HEK293 (cell line): ENCODE measurements around the gene VWC2L.

Source experiments
- CTCF ChIA-PET: fragments of 350-600 bp; formaldehyde crosslinking; extraction: SDS; loops from one replicate; lab custom pipeline; 2021; ENCODE audit warnings: antibody characterized with exemption; lab: Yijun Ruan, JAX
- POLR2A ChIA-PET: fragments of 300-600 bp; formaldehyde crosslinking; extraction: SDS; loops from one replicate; lab custom pipeline; 2020; ENCODE audit warnings: antibody characterized with exemption, inconsistent platforms; lab: Yijun Ruan, JAX
- H3K27ac ChIP-seq: fragments of 200-500 bp; sonication (Bioruptor generic); 2 replicates; pipeline ENCODE4 v1.5.1; 2014; ENCODE audit warnings: low read depth, low read length, control low read depth, inconsistent platforms; ENCODE audit errors: extremely low read depth
- H3K36me3 ChIP-seq, 2 experiments: fragments of 200-500 bp in 1 of 2; sonication (Bioruptor generic) in 1 of 2; 1 replicate in 1 of 2; 2 replicates in 1 of 2; pipeline ENCODE4 v1.5.1; 2014 to 2017; ENCODE audit warnings: inconsistent platforms in 2 of 2, low read length in 2 of 2; ENCODE audit not compliant: control insufficient read depth in 2 of 2, insufficient read depth in 1 of 2
- H3K4me1 ChIP-seq: fragments of 200-500 bp; sonication (Bioruptor generic); 2 replicates; pipeline ENCODE4 v1.5.1; 2014; ENCODE audit warnings: mild to moderate bottlenecking, low read length, inconsistent platforms; ENCODE audit not compliant: control insufficient read depth, insufficient read depth
- H3K4me3 ChIP-seq: 2 replicates; pipeline ENCODE4 v1.5.1; 2011; ENCODE audit warnings: low read depth, mild to moderate bottlenecking, control low read depth, low read length, moderate library complexity
- H3K9me3 ChIP-seq: fragments of 200-500 bp; sonication (Bioruptor generic); 2 replicates; pipeline ENCODE4 v1.5.1; 2014; ENCODE audit warnings: low read depth, low read length, inconsistent platforms; ENCODE audit not compliant: control insufficient read depth, insufficient read depth
- BCL11B ChIP-seq: fragments of 450-650 bp; formaldehyde crosslinking; IDR thresholded peaks from 2 replicates; pipeline ENCODE4 v1.5.1; 2016; ENCODE audit warnings: low read depth, missing biosample characterization, missing genetic modification characterization
- KLF1 ChIP-seq: fragments of 450-650 bp; formaldehyde crosslinking; IDR thresholded peaks from 2 replicates; pipeline ENCODE4 v1.5.1; 2016; ENCODE audit warnings: missing biosample characterization, missing genetic modification characterization
- OVOL3 ChIP-seq: fragments of 450-650 bp; formaldehyde crosslinking; IDR thresholded peaks from 2 replicates; pipeline ENCODE4 v1.5.1; 2016; ENCODE audit warnings: missing biosample characterization, missing genetic modification characterization
- RBAK ChIP-seq: fragments of 450-650 bp; formaldehyde crosslinking; IDR thresholded peaks from 2 replicates; pipeline ENCODE4 v1.5.1; 2016; ENCODE audit warnings: missing biosample characterization, missing genetic modification characterization
- TRIM28 ChIP-seq: IDR thresholded peaks from 2 replicates; pipeline ENCODE4 v1.6.1; 2011; ENCODE audit warnings: low read length, control low read depth, borderline replicate concordance
- ZFHX2 ChIP-seq: fragments of 450-650 bp; formaldehyde crosslinking; conservative IDR thresholded peaks from 2 replicates; pipeline ENCODE4 v1.5.1; 2016; ENCODE audit warnings: missing biosample characterization, missing genetic modification characterization
- ZNF248 ChIP-seq: fragments of 450-650 bp; formaldehyde crosslinking; IDR thresholded peaks from 2 replicates; pipeline ENCODE4 v1.5.1; 2017; ENCODE audit warnings: missing biosample characterization, missing genetic modification characterization
- ZNF274 ChIP-seq, 2 experiments: fragments of 200-500 bp in 1 of 2; fragments of 450-650 bp in 1 of 2; sonication (Bioruptor generic) in 1 of 2; formaldehyde crosslinking in 1 of 2; IDR thresholded peaks; 2 replicates each; pipeline versions ENCODE4 v1.5.1 to v1.6.1; 2014 to 2016; ENCODE audit warnings: borderline replicate concordance in 1 of 2, inconsistent platforms in 1 of 2, low read length in 1 of 2, missing biosample characterization in 1 of 2, missing genetic modification characterization in 1 of 2
- ZNF350 ChIP-seq: fragments of 450-650 bp; formaldehyde crosslinking; IDR thresholded peaks from 2 replicates; pipeline ENCODE4 v1.5.0; 2017; ENCODE audit warnings: missing biosample characterization, mild to moderate bottlenecking, missing genetic modification characterization
- ZNF354C ChIP-seq: fragments of 450-650 bp; formaldehyde crosslinking; IDR thresholded peaks from 2 replicates; pipeline ENCODE4 v1.5.1; 2016; ENCODE audit warnings: missing biosample characterization, missing genetic modification characterization, low read depth, borderline replicate concordance
- ZNF473 ChIP-seq: fragments of 450-650 bp; formaldehyde crosslinking; IDR thresholded peaks from 2 replicates; pipeline ENCODE4 v1.5.1; 2017; ENCODE audit warnings: missing biosample characterization, missing genetic modification characterization
- ZNF558 ChIP-seq: fragments of 450-650 bp; formaldehyde crosslinking; IDR thresholded peaks from 2 replicates; pipeline ENCODE4 v1.5.1; 2016; ENCODE audit warnings: missing biosample characterization, missing genetic modification characterization
- ZNF677 ChIP-seq: fragments of 450-650 bp; IDR thresholded peaks from 2 replicates; pipeline ENCODE4 v1.5.0; 2018; ENCODE audit warnings: missing biosample characterization, mild to moderate bottlenecking, missing genetic modification characterization, moderate library complexity
- ZNF701 ChIP-seq: fragments of 450-650 bp; formaldehyde crosslinking; IDR thresholded peaks from 2 replicates; pipeline ENCODE4 v1.5.1; 2016; ENCODE audit warnings: missing biosample characterization, missing genetic modification characterization
- ZNF707 ChIP-seq: fragments of 450-650 bp; formaldehyde crosslinking; IDR thresholded peaks from 2 replicates; pipeline ENCODE4 v1.5.1; 2016; ENCODE audit warnings: missing biosample characterization, missing genetic modification characterization
- ZNF747 ChIP-seq: fragments of 450-650 bp; formaldehyde crosslinking; IDR thresholded peaks from 2 replicates; pipeline ENCODE4 v1.5.1; 2016; ENCODE audit warnings: missing biosample characterization, missing genetic modification characterization
- ZNF768 ChIP-seq: fragments of 450-650 bp; formaldehyde crosslinking; IDR thresholded peaks from 2 replicates; pipeline ENCODE4 v1.5.1; 2018; ENCODE audit warnings: missing biosample characterization, mild to moderate bottlenecking, missing genetic modification characterization
- ZNF792 ChIP-seq: fragments of 450-650 bp; formaldehyde crosslinking; IDR thresholded peaks from 2 replicates; pipeline ENCODE4 v1.5.1; 2016; ENCODE audit warnings: missing biosample characterization, missing genetic modification characterization
- ZSCAN16 ChIP-seq: fragments of 450-650 bp; formaldehyde crosslinking; IDR thresholded peaks from 2 replicates; pipeline ENCODE4 v1.5.1; 2016; ENCODE audit warnings: missing biosample characterization, missing genetic modification characterization
- TF ChIP-seq, protein P1 (sequence below): fragments of 450-650 bp; formaldehyde crosslinking; IDR thresholded peaks from 2 replicates; pipeline ENCODE4 v1.5.1; 2016; ENCODE audit warnings: missing biosample characterization, missing genetic modification characterization
- TF ChIP-seq, protein P2 (sequence below): fragments of 450-650 bp; formaldehyde crosslinking; IDR thresholded peaks from 2 replicates; pipeline ENCODE4 v1.5.1; 2016; ENCODE audit warnings: missing biosample characterization, missing genetic modification characterization
- TF ChIP-seq, protein P3 (sequence below): fragments of 450-650 bp; formaldehyde crosslinking; IDR thresholded peaks from 2 replicates; pipeline ENCODE4 v1.5.1; 2016; ENCODE audit warnings: missing biosample characterization, missing genetic modification characterization, borderline replicate concordance
- TF ChIP-seq, protein P4 (sequence below): fragments of 450-650 bp; formaldehyde crosslinking; IDR thresholded peaks from 2 replicates; pipeline ENCODE4 v1.5.1; 2016; ENCODE audit warnings: missing biosample characterization, missing genetic modification characterization

VWC2L gene

DNA sequence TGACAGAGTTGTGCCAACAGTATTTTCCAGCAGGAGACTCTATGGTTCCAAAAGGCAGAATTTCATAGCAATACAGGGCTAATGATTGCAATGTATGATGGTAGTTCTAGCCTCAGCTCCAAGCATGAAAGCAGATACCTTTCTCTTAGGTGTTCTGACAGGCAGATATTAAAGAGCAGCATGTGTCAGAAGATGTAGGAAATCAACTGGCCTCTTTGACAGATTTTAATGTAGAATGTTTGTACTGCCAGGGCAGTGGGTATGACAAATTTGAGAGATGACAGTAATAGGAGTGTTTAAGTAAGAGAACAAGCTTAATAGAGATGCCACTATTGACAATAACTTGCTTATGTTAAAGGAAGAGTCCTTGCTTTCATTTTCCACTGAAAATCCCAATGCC is 21.5 kb upstream of the VWC2L start:
- no peaks in the 10 kb centered on the region for H3K36me3 ChIP-seq
- POLR2A ChIA-PET, result no interaction called here
- no peaks in the 10 kb centered on the region for H3K4me1 ChIP-seq
- CTCF ChIA-PET, result no interaction called here
- H3K9me3 ChIP-seq, result no peaks in the 10 kb centered on the region
- H3K4me3 ChIP-seq, result no peak overlapping the region
- TF ChIP-seq ZNF792 (tag by site-specific recombination) (no peak), ZNF473 (tag by site-specific recombination) (no peak), ZFHX2 (tag by site-specific recombination) (no peak), RBAK (no peak), TRIM28 (no peak), ZNF354C (tag by site-specific recombination) (no peak), ZNF768 (tag by site-specific recombination) (no peak), ZNF350 (tag by site-specific recombination) (no peak), ZNF701 (tag by site-specific recombination) (no peak)
- TF ChIP-seq, protein P1, sequence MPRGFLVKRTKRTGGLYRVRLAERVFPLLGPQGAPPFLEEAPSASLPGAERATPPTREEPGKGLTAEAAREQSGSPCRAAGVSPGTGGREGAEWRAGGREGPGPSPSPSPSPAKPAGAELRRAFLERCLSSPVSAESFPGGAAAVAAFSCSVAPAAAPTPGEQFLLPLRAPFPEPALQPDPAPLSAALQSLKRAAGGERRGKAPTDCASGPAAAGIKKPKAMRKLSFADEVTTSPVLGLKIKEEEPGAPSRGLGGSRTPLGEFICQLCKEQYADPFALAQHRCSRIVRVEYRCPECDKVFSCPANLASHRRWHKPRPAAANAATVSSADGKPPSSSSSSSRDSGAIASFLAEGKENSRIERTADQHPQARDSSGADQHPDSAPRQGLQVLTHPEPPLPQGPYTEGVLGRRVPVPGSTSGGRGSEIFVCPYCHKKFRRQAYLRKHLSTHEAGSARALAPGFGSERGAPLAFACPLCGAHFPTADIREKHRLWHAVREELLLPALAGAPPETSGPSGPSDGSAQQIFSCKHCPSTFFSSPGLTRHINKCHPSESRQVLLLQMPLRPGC (tag by site-specific recombination), result no peak
- TF ChIP-seq, protein P2, sequence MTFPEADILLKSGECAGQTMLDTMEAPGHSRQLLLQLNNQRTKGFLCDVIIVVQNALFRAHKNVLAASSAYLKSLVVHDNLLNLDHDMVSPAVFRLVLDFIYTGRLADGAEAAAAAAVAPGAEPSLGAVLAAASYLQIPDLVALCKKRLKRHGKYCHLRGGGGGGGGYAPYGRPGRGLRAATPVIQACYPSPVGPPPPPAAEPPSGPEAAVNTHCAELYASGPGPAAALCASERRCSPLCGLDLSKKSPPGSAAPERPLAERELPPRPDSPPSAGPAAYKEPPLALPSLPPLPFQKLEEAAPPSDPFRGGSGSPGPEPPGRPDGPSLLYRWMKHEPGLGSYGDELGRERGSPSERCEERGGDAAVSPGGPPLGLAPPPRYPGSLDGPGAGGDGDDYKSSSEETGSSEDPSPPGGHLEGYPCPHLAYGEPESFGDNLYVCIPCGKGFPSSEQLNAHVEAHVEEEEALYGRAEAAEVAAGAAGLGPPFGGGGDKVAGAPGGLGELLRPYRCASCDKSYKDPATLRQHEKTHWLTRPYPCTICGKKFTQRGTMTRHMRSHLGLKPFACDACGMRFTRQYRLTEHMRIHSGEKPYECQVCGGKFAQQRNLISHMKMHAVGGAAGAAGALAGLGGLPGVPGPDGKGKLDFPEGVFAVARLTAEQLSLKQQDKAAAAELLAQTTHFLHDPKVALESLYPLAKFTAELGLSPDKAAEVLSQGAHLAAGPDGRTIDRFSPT (tag by site-specific recombination), result no peak
- H3K27ac ChIP-seq, result no peak overlapping the region

DNA sequence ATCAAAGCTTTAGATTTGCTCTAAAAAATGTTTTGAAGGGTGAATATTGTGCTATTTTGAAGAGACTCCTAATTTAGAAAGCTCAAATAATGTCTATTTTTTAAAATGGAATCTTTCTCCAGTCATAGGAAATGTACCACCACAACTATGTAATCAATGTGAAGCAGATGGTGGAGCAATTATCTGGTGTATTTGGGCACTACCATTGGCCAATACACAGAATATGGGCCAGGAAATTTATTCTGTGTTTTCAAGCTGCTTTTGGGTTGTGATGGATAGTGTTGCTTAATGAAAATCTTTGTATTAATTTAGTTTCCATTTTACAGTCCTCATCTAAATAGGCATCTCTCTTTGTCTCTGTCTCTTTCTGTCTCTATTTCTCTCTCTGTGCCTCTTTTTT is 17.1 kb upstream of the VWC2L start:
- ChIA-PET CTCF (interaction anchor here (0.6 kb wide), 2 partner anchors 18 to 146 kb away, joined by 3 to 4 read pairs; no protein-coding TSS in a partner anchor), POLR2A (no interaction called here)
- Histone ChIP-seq H3K27ac (no peak overlapping the region), H3K4me1 (no peaks in the 10 kb centered on the region), H3K9me3 (no peaks in the 10 kb centered on the region), H3K4me3 (no peak overlapping the region)
- TF ChIP-seq ZNF747 (tag by site-specific recombination) (no peak), ZNF274 (IDR thresholded peaks at IDR 0.05; ENCODE audit: low read length) (no peak), ZNF274 (tag by site-specific recombination; IDR thresholded peaks at IDR 0.05; ENCODE audit: borderline replicate concordance) (no peak), KLF1 (tag by site-specific recombination) (no peak)
- TF ChIP-seq, all 188 proteins: peak for 0
- H3K36me3 ChIP-seq, result no peaks in the 10 kb centered on the region

DNA sequence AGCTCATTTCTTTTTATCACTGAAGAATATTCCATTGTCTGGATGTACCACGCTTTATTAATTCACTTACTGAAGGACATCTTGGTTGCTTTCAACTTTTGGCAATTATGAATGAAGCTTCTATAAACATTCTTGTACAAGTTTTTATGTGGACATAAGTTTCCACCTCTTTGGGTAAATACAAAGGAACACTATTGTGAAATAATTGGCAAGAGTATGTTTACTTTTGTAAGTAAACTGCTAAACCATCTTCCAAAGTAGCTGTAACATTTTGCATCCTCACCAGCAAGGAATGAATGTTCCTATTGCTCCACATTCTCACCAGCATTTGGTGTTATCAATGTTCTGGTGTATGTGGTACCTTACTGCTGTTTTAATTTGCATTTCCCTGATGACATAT is 15.8 kb upstream of the VWC2L start:
- H3K9me3 ChIP-seq, result no peaks in the 10 kb centered on the region
- H3K36me3 ChIP-seq, result no peaks in the 10 kb centered on the region
- H3K27ac ChIP-seq, result no peak overlapping the region
- no peaks in the 10 kb centered on the region for H3K4me1 ChIP-seq
- ChIA-PET POLR2A (no interaction called here), CTCF (interaction anchor here (0.7 kb wide), 1 partner anchor 130 kb away, joined by 3 read pairs; no protein-coding TSS in a partner anchor)
- no peak overlapping the region for H3K4me3 ChIP-seq
- TF ChIP-seq BCL11B (tag by site-specific recombination) (no peak), ZNF707 (tag by site-specific recombination) (no peak), OVOL3 (tag by site-specific recombination) (no peak), ZSCAN16 (tag by site-specific recombination) (no peak), ZFHX2 (tag by site-specific recombination) (no peak), ZNF677 (tag by site-specific recombination) (no peak), ZNF558 (tag by site-specific recombination) (no peak), ZNF768 (tag by site-specific recombination) (no peak), ZNF248 (tag by site-specific recombination) (no peak)
- TF ChIP-seq, protein P3, sequence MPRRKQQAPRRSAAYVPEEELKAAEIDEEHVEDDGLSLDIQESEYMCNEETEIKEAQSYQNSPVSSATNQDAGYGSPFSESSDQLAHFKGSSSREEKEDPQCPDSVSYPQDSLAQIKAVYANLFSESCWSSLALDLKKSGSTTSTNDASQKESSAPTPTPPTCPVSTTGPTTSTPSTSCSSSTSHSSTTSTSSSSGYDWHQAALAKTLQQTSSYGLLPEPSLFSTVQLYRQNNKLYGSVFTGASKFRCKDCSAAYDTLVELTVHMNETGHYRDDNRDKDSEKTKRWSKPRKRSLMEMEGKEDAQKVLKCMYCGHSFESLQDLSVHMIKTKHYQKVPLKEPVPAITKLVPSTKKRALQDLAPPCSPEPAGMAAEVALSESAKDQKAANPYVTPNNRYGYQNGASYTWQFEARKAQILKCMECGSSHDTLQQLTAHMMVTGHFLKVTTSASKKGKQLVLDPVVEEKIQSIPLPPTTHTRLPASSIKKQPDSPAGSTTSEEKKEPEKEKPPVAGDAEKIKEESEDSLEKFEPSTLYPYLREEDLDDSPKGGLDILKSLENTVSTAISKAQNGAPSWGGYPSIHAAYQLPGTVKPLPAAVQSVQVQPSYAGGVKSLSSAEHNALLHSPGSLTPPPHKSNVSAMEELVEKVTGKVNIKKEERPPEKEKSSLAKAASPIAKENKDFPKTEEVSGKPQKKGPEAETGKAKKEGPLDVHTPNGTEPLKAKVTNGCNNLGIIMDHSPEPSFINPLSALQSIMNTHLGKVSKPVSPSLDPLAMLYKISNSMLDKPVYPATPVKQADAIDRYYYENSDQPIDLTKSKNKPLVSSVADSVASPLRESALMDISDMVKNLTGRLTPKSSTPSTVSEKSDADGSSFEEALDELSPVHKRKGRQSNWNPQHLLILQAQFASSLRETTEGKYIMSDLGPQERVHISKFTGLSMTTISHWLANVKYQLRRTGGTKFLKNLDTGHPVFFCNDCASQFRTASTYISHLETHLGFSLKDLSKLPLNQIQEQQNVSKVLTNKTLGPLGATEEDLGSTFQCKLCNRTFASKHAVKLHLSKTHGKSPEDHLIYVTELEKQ, result no peak
- TF ChIP-seq, protein P4, sequence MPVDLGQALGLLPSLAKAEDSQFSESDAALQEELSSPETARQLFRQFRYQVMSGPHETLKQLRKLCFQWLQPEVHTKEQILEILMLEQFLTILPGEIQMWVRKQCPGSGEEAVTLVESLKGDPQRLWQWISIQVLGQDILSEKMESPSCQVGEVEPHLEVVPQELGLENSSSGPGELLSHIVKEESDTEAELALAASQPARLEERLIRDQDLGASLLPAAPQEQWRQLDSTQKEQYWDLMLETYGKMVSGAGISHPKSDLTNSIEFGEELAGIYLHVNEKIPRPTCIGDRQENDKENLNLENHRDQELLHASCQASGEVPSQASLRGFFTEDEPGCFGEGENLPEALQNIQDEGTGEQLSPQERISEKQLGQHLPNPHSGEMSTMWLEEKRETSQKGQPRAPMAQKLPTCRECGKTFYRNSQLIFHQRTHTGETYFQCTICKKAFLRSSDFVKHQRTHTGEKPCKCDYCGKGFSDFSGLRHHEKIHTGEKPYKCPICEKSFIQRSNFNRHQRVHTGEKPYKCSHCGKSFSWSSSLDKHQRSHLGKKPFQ, result no peak
